Suppressor macrophage treated with lipopolysaccharide for 1 hour (primary cell): ENCODE data around the gene TBX1.
A peak's percentile ranks its signal among the peaks of the same experiment; 100 is the strongest.
"Not testable (repeated sequence)": the region's sequence is repeated elsewhere in the genome, so short reads cannot be mapped to it uniquely, and the experiment has no call there.

Source experiments
- DNase-seq, 3 donors: peaks; one replicate each; pipeline ENCODE4 v3.0.0-alpha.2; 2020 to 2022

TBX1 gene

DNA sequence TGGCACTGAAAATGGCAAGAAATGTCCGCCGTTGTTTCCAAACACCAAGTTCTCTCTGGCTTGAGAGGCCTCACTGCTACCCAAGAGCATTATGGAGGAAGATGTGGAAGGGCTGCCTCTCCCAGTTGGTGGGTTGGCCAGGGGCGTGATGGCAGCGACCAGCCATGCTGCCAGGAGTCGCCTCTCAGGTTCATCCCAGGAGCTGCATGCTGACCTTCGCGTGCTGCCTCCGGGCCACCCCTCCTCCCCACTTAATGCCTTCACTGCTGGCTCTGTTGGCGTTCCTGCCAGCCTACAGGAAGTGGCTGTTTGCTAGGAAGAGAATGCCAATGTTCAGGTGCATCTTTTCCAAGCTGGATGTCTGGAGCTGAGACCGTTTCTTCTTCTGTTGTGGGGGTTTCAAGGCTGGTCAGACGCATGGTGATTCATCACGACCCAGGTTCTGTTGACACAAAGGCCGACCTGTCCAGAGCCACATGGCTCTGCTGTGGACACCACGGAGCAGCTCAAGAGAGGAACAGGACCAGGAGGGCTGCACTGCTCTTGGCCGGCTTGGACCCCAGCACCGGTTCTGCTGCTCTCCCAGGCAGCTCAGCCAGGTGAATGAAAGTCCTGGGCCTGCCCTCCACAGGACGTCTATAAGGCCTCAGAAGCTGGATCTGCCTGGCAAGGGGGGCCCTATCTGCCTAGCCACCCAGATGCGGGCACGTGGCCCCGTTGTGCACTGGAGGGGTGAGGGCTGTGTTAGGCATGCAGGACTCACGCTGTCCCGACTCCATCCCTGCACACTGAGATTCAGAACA is 25.1 kb downstream of the TBX1 start:
- no peak for DNase-seq

DNA sequence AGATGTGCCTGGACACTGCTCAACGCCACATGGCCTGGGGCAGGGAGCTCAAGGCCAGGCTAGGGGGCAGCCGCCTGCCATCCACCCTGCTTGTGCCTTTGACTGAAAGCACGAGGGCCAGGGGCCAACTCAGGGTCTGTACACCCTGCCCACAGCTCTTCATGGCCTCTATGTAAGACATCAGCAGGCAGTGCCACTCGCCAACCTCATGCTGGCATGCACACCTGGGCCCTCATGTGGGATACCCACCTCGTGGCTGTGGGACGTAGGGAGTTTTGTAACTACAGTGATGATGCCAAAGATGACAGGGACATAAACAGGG is 25.6 kb downstream of the TBX1 start:
- no peak for DNase-seq

DNA sequence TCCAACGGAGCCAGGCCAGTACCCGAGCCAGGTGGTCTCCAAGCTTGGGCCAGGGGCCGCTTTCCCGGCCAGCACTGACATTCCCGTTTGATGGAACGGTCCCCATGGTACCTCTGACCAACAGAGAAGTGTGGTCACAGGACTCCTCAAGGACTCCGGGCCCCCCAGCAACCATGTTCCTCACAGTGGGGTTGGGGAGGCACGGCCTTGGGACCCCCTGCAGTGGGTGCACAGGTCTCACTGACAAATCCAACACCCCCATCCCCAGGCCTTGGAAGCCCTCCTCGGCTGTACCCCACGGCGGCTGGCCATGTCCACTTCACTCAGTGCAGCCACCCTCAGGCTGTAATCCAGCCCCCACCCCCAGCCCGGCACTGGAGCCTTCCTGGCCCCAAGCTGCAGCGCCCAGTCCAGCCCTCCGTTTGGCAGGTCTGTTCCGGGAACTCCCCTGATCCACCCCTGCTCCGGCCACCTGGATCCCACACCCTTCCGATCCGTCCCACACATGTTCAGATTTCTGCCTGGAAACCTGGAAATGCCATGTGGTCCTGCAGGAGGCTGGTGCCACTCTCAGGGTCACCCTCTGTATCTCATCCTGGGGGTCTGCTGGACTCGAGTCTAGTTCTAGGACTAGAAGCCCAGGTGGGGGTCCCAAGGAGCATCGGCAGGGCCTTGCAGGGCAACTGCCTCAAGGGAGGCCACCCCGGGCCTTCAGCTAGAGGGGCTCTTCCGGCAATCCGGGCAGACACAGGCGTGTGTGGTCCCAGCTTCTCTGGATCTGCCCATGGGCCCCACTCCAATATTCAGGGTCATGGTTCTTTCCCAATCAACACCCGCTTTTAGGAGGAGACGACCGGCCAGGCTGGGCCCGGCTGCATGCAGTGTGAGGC is 26.6 kb downstream of the TBX1 start:
- no peak for DNase-seq

DNA sequence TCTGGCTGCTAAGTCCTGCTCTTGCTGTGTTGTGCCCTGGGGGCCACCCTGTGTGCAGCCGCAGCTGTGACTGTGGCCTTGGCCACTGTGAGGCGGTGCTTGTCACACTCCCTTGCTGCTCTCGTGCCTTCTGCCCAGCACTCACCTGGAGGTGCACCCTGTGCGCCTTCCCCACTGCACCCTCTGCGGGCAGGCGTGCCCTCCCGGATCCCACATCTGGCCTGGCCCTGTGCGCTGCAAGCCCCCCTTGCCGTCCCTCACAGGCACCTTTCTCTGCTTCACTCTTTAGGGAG is 27.2 kb downstream of the TBX1 start:
- no peak for DNase-seq

DNA sequence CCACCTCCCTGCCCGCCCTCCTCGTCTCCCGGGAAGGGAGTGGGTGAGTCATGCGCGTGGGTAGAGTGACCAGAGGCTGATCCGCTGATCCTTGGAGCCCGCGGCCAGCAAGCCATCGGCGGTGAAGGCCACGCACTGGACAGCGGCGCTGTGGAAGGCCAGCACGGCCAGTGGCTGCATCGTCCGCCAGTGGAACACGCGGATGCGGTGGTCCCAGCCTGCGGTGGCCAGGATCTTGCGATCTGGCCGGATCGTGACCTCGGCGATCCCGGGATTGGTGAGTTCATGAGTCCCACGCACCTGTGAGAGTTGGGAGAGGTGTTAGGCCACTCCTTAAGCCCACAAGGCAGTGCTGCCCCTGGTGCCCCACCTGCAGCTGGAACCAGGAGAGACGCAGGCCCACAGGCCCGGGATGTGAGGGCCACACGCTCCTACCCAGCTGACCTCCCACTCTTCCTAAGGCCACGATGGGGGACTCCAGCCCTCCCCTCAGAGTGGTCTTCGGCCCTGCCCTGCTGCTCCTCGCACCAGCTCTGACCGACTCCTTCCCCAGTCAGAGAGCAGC is 28.2 kb downstream of the TBX1 start:
- no peak for DNase-seq

DNA sequence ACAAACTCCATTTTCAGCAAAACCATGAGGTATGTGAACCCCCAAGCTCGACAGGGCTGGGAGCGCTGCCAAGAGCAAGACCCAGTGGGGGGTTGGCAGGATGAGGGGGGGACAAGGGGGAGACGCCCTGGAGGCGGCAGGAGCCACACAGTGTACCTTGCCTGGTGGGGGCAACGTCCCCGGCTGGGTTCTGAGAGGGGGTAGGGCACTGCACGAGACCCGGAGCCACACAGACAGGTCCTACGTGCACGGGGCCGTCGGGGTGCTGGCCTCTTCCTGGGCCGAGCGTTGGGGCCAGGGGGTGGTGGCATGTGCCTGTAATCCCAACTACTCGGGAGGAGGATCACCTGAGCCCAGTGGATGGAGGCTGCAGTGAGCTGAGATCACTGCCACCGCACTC is 28.8 kb downstream of the TBX1 start:
- no peak for DNase-seq

DNA sequence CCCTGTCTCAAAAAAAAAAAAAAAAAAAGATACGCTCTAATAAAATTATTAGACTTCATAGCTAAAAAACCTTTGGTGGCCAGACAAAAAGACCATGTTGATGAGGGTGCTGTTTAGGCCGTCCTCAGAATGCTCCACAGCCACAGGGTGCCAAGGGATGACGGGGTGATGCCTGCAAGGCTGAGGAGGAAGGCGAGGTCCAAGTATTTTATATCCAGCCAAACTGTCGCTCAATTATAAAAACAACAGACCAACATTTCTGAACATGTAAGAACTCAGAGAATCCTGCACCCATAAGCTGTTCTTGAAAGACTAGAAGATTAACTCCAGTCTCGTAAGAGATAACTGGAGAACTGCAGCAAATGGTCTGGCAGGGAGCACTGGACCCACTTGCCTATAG is 29.2 kb downstream of the TBX1 start:
- DNase-seq = no peak

DNA sequence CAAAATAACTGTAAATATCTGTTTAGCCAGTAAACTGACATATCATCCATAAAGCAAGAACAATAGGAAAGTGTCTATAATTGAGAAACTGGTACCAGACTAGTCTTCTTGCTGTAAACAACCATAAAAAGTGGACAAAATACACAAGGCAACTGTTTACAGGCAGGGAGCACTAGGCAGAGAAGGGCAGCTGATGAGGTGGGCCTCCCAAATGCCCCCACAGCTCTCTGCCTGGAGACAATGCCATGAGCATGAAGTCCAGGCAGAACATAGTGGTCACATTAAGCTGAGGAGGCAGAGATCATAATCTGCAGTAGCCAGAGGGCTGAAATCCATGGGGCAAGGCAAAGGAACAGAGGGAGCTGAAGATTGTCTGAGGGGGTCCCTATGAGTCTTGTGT is 30.7 kb downstream of the TBX1 start:
- DNase-seq = no peak

DNA sequence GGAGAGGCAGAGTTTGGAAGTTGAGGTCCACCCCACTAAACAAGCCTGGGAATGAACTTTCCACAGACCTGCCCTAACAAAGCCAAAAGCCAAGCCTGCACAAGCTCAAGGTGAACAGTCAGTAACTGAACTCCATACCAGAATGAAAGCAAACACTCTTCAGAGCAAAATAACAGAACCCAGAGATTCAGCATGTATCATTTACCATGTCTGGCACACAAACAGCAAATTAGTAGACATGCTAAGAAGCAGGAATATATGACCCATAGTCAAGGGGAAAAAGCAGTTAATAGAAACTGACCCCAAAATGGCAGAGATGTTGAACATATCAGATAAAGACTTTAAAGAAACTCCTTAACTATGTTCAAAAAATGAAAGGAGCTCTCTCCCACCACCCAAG is 31.3 kb downstream of the TBX1 start:
- DNase-seq = no peak

DNA sequence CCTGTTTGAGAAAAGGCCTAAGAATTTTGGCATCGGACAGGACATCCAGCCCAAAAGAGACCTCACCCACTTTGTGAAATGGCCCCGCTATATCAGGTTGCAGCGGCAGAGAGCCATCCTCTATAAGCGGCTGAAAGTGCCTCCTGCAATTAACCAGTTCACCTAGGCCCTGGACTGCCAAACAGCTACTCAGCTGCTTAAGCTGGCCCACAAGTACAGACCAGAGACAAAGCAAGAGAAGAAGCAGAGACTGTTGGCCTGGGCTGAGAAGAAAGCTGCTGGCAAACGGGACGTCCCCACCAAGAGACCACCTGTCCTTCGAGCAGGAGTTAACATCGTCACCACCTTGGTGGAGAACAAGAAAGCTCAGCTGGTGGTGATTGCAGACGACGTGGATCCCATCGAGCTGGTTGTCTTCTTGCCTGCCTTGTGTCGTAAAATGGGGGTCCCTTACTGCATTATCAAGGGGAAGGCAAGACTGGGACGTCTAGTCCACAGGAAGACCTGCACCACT is 31.9 kb downstream of the TBX1 start:
- DNase-seq = not testable (repeated sequence)

DNA sequence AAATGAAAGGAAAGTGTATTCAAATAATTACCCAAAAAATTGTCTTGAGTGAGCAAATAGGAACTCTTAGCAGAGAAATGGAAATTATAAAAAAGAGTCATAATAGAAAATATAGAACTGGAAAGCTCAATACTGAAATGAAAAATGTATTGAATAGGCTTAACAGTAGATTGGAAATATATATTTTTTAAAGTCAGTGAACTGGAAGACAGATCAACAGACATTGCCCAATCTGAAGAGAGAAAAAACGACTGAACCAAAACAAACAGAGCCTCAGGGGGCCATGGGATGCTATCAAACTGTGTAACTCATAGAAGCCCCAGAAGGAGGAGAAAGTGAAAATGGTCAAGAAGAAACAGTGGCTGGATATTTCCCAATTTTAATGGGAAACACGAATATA is 32.6 kb downstream of the TBX1 start:
- no peak for DNase-seq

DNA sequence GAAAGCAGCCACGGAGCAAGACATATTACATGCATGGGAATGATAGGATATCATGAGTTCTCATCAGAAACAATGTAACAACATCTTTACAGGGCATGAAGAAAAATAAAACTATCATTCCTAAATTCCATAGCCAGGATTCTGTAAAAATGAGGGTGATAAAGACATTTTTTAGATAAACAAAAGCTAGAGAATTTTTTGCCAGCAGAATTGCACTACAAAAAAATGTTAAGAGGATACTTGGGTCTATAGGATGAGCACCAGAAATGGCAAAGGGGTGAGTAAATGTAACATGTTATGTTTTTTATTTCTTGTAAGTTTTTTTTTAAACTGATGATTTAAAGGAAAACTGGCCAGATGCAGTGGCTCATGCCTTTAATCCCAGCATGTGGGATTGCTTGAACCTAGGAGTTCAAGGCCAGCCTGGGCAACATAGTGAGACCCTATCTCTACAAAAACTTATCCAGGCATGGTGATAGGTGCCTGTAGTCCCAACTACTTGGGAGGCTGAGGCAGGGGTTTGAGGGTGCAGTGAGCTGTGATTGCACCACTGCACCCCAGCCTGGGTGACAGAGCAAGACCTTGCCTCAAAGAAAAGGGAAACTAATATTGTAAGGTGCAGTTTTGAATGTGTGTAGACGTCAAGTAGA is 33.2 kb downstream of the TBX1 start:
- DNase-seq = no peak

DNA sequence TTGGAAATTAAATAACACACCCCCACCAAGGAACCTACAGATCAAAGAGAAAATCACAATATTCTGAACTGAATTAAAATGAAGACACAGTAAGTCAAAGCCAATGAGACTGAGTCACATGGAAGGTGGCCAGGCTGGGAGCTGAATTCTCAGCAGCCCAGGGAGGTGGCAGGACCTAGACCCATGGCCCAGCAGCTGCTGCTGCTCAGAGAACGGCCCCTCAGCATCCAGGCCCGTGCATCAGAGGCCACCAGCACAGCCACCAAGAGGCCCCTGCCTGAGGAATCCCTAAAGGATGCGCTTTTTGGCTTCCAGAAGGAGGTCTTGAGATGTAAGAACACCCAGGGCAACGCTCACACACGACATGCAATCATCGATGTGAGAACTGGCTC is 35.0 kb downstream of the TBX1 start:
- DNase-seq = no peak

DNA sequence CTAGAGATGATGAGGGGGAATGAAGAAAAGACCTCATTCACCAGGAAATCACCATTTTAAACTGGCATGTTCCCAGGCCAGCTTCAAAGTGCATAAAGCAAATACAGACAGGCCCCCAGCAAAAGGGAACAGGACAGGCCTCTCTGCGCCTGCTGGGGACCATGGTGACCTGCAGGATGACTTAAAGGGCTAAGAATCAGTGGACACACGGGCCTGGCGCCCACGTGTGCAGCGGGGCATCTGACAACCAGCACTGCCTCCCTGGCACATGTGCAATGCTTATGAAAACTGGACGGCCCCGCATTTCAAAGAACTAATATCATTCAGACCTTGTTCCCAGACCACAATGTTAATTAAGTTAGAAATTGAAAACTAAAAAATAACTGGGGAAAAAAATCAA is 35.6 kb downstream of the TBX1 start:
- DNase-seq = no peak

DNA sequence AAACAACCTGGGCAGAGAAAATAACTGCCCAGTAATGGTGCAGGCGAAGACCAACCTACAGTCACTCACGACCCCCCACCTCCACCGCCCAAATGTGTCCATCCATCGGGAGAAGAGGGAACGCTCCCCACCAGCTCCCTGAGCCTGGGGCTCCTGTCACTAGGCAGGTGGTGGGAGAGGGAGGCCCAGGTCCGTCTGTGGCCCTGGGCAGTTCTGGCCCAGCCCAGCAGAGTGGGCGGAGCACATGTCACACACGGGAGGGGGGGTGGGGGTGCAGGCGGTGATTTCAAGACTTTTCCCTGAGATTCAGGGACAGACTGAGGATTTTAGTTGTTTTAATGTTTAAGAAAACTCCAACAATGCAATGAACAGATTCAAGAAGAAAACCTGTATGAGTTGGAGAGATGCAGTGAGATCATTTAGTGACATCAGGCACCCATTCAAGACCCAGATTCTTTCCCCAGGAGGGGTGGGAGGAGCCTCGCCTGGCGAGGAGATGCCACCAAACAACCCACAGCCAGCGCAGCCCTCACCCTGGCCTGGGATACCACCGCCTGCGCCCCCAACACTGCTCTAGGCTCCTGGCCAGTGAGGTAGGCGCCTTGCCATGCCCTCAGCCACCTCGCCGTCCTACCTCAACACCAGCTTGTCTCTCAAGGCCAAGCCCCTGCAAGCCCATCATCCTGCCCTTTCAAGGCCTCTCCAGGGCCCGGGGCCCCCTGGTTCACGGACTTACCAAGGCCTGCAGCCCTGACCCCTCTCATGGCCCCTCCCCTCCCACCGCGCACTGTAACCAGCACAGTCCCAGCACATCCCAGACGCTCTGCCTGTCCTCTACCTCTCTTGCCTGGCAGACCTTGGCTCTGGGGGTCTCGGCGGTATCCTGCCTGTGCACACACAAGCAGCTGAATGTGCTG is 36.8 kb downstream of the TBX1 start:
- DNase-seq = no peak

DNA sequence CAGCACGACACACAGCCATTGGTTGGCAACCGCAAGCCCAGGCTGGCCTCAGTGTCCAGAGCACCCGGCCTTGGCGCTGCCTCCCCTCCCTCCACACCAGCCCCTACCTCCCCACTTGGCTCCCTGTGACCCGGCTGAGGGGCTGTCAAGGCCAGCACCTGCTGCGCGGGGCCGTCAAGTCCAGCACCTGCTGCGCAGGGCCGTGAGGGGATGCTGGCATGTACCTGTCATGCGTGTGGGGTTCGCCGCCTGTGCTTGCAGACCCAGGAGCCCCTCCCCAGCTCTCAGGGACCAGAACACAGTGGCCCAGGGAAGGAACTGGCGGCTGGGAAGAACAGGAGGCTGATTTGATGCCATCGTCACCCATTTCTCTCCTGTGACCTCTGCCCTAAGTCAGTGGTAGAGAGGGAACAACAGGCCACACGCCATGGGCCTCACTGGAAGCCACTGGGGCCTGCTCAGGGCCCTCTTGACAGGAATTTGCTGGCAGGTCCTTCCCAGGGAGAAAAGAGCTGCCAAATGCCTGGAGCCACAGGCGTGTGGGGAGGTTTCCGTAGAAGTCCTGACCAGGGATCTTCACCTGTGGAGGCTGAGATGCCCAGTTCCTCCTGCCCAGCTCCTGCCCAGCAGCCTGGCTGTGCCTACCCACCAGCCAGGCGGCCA is 37.6 kb downstream of the TBX1 start:
- no peak for DNase-seq

DNA sequence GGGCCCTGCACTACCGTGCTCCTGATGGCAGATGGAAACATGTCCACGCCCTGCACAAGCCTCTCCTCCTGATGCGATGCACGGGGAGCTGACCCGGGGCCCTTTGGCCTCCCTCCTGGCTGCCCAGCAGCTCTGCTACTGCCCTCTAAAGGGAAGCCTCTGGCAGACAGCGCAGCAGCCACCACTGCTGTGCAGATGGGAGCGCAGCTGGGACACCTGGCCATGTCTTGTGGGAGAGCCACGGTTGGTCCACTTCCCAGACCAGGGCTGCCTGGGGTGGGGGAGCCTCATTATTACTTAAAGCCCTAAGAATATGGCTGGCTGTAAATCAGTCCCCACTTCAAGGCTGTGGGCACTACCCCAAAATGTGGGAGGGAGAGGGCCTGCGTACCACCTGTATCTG is 38.3 kb downstream of the TBX1 start:
- DNase-seq = no peak

DNA sequence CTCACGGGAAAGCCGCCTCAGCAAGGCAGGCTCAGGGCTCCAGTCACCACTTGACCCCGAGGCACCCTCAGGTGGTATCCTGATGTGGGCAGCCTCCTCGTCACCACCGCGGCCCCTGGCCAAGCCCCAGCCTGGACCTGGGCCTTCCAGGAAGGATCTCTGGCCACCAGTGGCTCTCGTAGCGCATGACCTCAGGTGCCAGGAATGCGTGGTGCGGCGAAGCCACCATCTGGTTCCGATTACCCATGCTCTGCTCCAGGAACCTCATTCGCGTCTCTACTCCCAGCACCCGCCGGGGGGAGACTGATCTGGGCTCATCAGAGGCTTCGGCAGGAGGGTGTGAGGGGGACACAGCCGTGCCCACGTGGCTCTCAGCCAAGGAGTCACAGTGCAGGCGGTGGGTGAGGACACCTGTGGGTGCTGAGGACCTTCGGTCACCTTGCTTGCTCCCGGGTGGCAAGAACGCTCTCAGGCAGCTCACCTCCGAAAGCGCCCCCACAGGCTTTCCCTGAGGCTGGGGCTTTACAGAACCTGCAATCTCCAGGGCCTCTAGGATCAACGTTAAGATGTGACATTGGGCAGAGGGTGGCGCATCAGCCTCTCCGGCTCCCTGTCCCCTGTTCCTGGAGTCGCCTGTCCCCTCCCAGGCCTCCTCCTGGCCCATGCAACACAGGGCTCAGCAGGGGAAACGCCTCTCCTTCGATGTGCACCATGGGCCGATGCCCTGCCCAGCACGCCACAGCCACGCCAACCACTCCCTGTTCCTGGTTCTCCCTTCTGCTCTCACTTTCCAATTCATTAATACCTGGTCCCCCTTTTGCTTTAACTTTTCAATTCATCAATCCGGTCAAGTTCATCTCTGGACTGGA is 39.0 kb downstream of the TBX1 start:
- DNase-seq = no peak

DNA sequence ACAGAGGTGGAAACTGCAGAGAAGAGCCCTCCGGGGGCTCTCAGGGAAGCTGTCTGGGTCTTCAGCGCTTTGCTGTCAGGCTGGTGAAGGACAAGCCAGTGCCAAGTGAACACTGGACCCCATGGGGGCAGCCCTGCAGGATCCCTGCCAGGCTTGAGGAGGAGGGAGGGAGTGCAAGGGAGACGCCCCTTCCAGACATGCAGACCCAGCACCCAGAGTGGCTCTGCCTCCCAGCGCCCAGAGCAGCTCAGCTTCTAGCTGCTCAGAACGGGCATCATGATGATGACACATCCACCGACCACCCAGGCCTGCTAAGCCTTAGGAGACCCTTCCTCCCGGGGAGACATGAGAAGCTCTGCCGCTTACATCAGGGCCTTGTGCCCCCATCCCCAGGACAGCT is 39.7 kb downstream of the TBX1 start:
- no peak for DNase-seq

DNA sequence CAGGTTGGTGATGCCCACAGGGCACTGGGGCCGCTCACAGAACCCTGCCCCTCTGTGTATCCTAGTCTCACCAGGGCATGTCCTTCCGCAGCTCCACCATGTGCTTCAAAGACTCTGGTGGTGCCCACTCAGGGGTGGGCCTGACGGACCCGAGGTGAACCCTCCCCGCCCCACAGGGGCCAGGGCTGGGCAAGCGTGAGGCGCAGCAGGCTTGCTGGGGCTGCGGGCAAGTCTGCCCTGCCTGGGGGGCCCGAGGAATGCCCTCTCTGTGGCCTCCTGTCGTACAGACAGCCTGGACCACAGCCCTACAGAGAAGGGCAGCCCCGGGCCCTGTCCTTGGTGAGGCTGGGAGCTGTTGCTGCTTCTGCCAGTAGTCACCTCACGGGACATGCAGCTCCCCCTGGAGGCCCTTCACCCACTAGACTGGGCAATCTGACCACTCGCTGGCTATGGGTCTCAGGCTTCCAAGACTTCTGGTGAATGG is 40.2 kb downstream of the TBX1 start:
- peak; percentile 20 to 51 (median 24) for DNase-seq
